A172 (cell line): Measurements from ENCODE around the gene OLFML2B. TPM values are rescaled to one million over a fixed set of nuclear protein-coding genes. Genes with fewer than 3 reads are reported as not detected.
A peak's percentile ranks its signal among the peaks of the same experiment; 100 is the strongest.
"Not testable (repeated sequence)": the region's sequence is repeated elsewhere in the genome, so short reads cannot be mapped to it uniquely, and the experiment has no call there.

Source experiments
- DNase-seq: peaks from one replicate; pipeline ENCODE4 v3.0.0-alpha.2; 2015; ENCODE audit warnings: low spot score
- total RNA-seq: library from RNA; depleted of rRNA; stranded (reverse); fragments of >200 nt; shearing (Covaris generic); gene quantifications from 2 replicates; pipeline ENCODE4 v1.2.3, GENCODE V29; 2014

Gene OLFML2B
- total RNA-seq, 1 experiment from 2014 or later, result 1.9 TPM

GRCh38 chr1:162035241-162035640 lies 11.6 kb upstream of the OLFML2B start:
- DNase-seq, result peak; percentile 87

- no peak for DNase-seq
Measured at GRCh38 chr1:162033428-162033827, 9.8 kb upstream of the OLFML2B start.

- DNase-seq, result no peak
Measured at GRCh38 chr1:162030759-162031280, 7.2 kb upstream of the OLFML2B start.

- DNase-seq, result no peak
Measured at GRCh38 chr1:162029157-162029556, 5.5 kb upstream of the OLFML2B start.

DNA sequence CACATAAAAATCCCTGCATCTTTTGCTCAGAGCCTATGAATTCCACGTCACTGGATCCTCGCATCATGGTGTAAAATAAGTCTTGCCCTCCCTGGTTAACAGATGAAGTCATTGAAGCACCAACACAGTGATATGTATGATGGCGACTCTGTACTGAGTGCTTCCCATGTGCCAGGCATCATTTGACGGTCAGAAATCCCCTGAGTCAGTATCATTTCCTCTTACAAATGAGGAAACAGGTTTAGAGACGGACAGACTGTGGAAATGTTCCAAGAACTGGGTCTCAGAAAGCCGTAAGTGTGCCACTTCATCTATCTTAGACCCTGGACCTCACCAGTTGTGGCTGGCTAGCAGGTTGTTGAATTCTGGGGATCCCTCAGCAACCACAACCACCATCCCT lies 5.1 kb upstream of the OLFML2B start:
- DNase-seq, result peak; percentile 17

GRCh38 chr1:162026881-162027280 lies 3.2 kb upstream of the OLFML2B start:
- no peak for DNase-seq

DNA sequence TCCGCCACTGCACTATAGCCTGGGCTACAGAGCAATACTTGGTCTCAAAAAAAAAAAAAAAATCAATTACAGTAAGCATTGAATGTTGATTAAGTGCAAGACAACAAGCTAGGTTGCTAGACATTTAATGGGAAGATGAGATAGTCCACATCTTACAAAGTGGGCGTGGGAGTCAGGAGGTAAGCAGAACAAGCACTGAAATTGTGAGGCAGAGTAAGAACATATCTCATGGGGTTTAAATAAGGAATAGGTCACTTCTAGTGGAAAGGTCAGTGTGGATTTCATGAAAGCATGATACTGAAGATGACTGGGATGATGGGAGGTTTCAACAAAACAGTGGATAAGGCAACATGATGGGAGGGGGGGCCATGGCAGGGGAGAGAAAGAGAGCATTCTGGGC lies 1.9 kb upstream of the OLFML2B start:
- DNase-seq, result no peak

GRCh38 chr1:162023181-162023546 lies 505 bp downstream of the OLFML2B start:
- DNase-seq, result no peak

- no peak for DNase-seq
Measured at GRCh38 chr1:162022626-162023025, 1.0 kb downstream of the OLFML2B start.

DNA sequence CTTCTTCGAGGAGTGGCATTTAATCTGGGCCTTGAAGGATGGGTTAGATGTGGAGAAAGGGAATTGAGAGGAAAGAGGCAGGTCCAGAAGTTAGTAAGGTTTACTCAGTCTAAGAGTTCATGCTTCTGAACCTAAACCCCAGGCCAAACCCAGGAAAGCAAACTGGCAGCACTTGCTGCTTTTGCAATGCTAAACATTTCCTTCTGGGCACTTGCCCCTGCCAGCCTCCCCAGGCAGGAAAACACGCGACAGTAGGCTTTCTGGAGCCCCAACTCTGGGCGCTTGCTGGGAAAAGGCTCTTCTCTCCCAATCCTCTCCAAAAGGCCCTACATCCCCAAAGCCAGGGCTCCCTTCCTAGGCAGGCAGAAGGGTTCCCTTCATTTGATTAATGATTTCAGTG lies 2.5 kb downstream of the OLFML2B start:
- no peak for DNase-seq

DNA sequence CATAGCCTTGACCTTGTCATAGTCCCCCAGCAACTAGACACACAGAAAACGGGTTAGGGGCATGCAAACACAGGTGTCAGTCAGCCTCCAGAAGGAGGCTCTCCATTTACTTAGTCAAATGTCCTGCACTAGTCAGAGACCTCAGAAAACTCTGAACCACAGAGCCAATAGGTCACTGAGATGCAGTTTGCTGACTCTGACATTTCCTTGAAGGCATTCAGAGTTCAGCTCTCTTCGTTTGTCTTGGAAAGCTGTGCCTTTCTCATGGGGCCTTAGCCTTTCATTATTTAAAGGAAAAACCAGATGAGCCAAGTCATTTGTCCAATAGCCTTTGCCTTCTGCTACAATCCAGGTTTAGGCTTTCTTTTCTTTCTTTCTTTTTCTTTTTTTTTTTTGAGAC lies 3.5 kb downstream of the OLFML2B start:
- DNase-seq, result no peak

- no peak for DNase-seq
Measured at GRCh38 chr1:162019446-162019845, 4.2 kb downstream of the OLFML2B start.

GRCh38 chr1:162019006-162019405 lies 4.7 kb downstream of the OLFML2B start:
- no peak for DNase-seq

DNA sequence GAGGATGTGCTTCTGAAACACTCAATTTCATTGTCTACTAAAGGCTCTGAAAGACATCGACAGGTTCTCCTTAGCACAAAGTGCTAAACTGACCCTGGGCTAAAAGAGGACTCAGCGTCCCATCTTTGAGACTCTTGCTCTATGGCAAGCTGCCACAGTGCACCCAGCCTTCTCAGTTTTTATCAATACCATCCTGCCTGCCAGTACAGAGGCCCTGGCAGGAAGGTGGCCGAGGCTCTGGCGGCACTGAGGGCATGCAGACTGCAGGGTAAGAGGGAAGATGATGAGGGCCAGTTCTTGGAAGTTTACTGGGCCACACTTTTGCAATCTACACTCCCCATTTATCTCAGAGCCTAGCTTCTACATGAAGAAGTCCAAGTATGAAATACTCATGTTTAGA lies 5.3 kb downstream of the OLFML2B start:
- no peak for DNase-seq

- not testable (repeated sequence) for DNase-seq
Measured at GRCh38 chr1:162017791-162018190, 5.9 kb downstream of the OLFML2B start.

DNA sequence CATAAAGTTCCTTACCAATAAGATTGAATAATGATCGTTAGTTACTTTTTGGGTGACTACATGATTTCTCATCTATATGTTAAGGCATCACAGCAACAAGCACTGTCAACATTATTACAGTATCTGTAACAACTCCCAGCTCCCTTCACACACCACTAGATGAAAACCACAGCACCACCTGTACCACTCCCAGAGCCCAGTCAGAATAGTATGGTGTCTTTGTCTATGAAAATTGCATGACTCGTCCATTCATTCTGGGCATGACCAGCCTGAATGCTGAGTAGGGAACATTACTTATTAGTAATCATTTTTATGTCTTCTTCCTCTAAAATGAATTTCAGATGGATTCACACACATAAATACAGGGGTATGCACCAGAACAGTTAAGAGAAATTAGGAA lies 7.0 kb downstream of the OLFML2B start:
- DNase-seq, result no peak

DNA sequence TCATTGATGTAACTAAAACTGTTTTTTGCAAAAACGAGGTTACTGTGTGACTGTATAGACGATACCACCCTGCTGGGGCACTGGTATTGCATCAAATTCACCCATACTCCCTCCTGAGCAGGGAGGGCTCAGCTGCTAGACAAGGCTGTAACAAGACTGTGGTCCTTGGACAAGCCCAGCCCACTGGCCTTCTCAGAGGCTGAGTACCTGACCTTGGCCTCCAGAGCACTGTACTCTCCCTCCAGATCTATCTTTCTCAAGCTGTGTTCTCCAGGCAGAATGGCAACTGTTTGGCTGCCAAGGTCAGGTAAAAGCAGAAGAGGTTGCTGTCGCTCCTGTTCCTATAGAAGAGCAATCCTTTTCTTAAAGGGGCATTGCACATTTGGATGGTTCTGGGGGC lies 8.5 kb downstream of the OLFML2B start:
- no peak for DNase-seq

- no peak for DNase-seq
Measured at GRCh38 chr1:162014202-162014601, 9.5 kb downstream of the OLFML2B start.

GRCh38 chr1:162013289-162013688 lies 10.4 kb downstream of the OLFML2B start:
- DNase-seq, result no peak

DNA sequence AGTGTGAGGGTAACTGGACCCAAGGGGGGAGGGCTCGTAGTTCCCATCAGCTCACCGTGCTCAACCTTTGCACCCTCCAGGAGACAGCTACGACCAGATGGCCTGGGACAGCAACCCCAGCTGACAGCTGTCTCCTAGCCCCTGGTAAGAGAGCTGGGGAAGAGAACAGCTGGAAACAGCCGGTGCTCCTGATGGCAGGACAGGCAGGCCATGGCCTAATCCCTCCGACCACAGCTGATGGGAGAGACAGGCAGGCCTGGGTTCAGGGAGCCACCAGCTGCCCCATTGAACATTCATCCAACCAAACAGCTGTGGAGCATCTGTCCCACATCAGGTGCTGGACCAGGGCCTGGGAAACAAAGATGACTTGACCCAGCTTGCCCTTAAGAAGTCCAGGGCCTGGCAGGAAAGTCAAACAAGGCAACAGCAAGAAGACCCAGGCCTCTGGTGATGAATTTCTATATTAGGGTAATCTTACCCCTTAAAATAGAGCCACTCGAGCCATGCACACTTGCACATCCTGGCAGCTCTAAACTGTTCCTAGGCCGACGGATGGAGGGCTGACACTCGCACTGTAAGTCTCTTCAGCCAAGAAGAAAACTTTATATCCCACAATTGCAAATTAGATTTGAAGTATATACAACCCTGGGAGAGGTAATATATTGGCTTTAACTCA lies 12.2 kb downstream of the OLFML2B start:
- DNase-seq, result no peak

- DNase-seq, result no peak
Measured at GRCh38 chr1:162010175-162010506, 13.5 kb downstream of the OLFML2B start.

DNA sequence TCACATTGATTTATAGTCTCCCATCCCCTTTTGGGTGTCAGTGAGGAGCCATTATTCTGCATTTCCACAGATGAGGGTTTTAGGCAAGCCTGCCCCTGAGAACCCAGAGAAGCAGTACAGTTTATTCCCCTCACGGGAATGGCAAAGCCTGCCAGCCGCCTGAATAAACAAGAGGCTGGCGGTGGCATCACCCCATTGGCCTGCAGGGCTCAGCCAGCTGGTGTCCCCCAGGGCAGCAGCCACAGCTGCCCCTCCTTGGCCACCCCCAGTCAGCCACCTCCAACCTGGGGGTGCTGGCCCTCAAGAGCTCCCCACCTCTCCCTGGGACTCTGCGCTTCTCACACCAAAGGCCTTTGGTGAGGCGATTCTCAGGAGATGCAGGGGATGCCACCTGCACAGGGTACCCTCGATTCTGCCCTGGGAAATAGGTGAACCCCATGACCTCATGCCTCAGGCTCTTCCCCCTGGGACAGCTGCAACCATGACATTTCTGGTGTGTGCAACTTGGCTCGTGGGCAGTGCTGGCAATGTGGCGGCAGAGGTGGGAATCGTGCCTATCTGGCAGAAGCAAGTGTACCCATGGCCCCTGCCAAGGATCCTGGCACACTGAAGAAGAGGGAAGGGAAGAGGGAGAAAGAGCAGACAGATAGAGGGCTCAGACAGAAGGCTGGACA lies 14.0 kb downstream of the OLFML2B start:
- no peak for DNase-seq

DNA sequence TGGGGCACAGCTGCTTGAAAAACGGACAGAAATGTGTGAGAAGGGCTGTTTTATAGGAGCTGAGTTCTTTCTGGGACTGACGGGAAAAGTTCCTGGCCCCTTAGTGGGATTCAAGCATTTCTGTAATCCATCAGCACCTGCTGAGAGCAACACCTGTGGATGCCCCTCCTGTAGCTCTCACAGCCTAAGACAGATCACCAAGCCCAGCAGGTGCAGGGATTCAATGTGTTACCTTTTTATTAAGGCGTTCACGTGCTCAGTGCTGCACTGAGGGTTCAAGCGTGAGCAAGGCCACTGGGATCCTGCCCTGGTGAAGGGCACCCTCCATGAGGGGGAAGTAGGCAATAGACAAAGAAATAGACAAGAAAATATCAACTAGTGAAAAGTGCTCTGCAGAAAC lies 14.9 kb downstream of the OLFML2B start:
- DNase-seq, result no peak

- no peak for DNase-seq
Measured at GRCh38 chr1:162007466-162007865, 16.2 kb downstream of the OLFML2B start.
